Measurements from ENCODE around the gene FAM219B. TPM values are rescaled to one million over a fixed set of nuclear protein-coding genes. Genes with fewer than 3 reads are reported as not detected.

The FAM219B gene
- total and polyA plus RNA-seq, 2 donors (not counting 1 experiment from before 2014, with no cell fraction given) = 80.2 to 109 TPM

DNA sequence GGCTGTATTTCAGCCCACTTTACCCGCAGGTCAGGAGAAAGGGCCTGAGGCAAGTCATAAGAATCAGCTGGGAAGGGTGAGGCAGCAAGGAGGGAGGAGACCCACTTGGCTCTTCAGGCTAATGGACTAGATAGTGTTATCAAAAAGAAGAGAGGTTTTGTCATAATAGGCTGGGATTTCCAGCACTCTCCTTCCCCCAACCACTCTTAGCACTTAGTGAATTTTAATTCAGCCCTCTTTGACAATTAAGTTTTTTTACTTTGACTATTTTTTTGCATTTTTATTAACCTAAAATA, 16.0 kb downstream of the FAM219B start:
- peaks cover 16% of the 10 kb centered on the region for H3K79me2 ChIP-seq (ENCODE audit: control insufficient read depth, insufficient read depth, low read length)
- TF ChIP-seq EZH2 (IDR thresholded peaks at IDR 0.05; ENCODE audit: borderline replicate concordance, insufficient read depth, low read depth, low read length, poor library complexity, severe bottlenecking) = no peak
- no peak for TF ChIP-seq CTCF (IDR thresholded peaks at IDR 0.05)
- H2AFZ ChIP-seq (ENCODE audit: insufficient read depth, low read depth, low read length, poor library complexity, severe bottlenecking) = peak overlapping the region; percentile 99
- no peak for DNase-seq
- ChIA-PET POLR2A (interaction anchor here (1.0 to 1.7 kb wide), 3 partner anchors 11 to 97 kb away, joined by 3 to 4 read pairs (median 3); no protein-coding TSS in a partner anchor), CTCF (interaction anchor here (0.6 to 2.9 kb wide), 4 partner anchors 11 to 91 kb away, joined by 3 to 12 read pairs (median 4); no protein-coding TSS in a partner anchor)
- no peak for ATAC-seq (ENCODE audit: low read depth)
- H3K4me3 ChIP-seq (ENCODE audit: control extremely low read depth in 1 of 5, extremely low read depth in 1 of 5, insufficient read depth in 1 of 5, low read depth in 2 of 5, low read length in 4 of 5) = peak overlapping the region; percentile 53 to 94 (median 87)
- peaks cover 39% of the 10 kb centered on the region for H3K4me1 Mint-ChIP-seq
- no peaks in the 10 kb centered on the region for H3K27me3 Mint-ChIP-seq
- H4K20me1 ChIP-seq (ENCODE audit: control insufficient read depth, insufficient read depth, low read length, poor library complexity, severe bottlenecking) = no peaks in the 10 kb centered on the region
- H3K9me3 Mint-ChIP-seq (ENCODE audit: insufficient read depth) = no peaks in the 10 kb centered on the region
- H3K27ac ChIP-seq (ENCODE audit: low read length in 2 of 2) = peak overlapping the region in 1 of 2 donors; percentile 77
- H3K27ac Mint-ChIP-seq = peak overlapping the region; percentile 74
- 0% methylated on average over 1 of the region's 1 CpG for WGBS (ENCODE audit: insufficient coverage)
- H3K27me3 ChIP-seq (replicated peaks in 1 of 4; ENCODE audit: control extremely low read depth in 1 of 4, control insufficient read depth in 3 of 4, insufficient read depth in 4 of 4, low read length in 3 of 4) = no peaks in the 10 kb centered on the region
- intact Hi-C loops (cut with micrococcal nuclease) = loop anchor here (1.0 to 5.0 kb wide), 4 partner anchors 11 to 194 kb away; partner anchors contain the start of genes COX5A, EDC3 and SCAMP2
- peaks cover 0 to 6% of the 10 kb centered on the region in 2 experiments for H3K36me3 ChIP-seq (replicated peaks in 1 of 2; ENCODE audit: control extremely low read depth in 1 of 2, control insufficient read depth in 1 of 2, extremely low read depth in 1 of 2, insufficient read depth in 2 of 2, low read length in 1 of 2)
- peak overlapping the region; percentile 93 for H3K4me3 Mint-ChIP-seq
- H3K4me2 ChIP-seq (replicated peaks; ENCODE audit: low read depth, low read length, poor library complexity, severe bottlenecking) = peak overlapping the region; percentile 97
- no peaks in the 10 kb centered on the region for H3K9me3 ChIP-seq (ENCODE audit: control extremely low read depth in 1 of 3, control insufficient read depth in 2 of 3, insufficient read depth in 1 of 3, low read length in 2 of 3)
- H3K9ac ChIP-seq (ENCODE audit: low read length) = peak overlapping the region; percentile 92
- H3K4me1 ChIP-seq (ENCODE audit: control insufficient read depth in 2 of 2, insufficient read depth in 2 of 2, low read length in 2 of 2) = peaks cover 25 to 38% of the 10 kb centered on the region in 2 donors

All from B cell (primary cell).